ENCODE measurements around the gene ZFP62.

The ZFP62 gene

GRCh38 chr5:180804129-180804618 lies 56.9 kb downstream of the ZFP62 start:
- no peaks in the 10 kb centered on the region for H3K27me3 ChIP-seq (ENCODE audit: insufficient read depth, low read length)
- H3K4me1 ChIP-seq (ENCODE audit: insufficient read depth, low read length): peaks cover 34% of the 10 kb centered on the region
- H3K36me3 ChIP-seq (ENCODE audit: insufficient read depth, low read depth, low read length): peaks cover 32% of the 10 kb centered on the region
- no peaks in the 10 kb centered on the region for H3K9me3 ChIP-seq (ENCODE audit: insufficient read depth, low read depth, low read length)
- H3K9ac ChIP-seq (ENCODE audit: low read depth, low read length): peak overlapping the region; percentile 72; the same call in 1 of the 2 replicates
- H3K27ac ChIP-seq (ENCODE audit: low read length): no peak overlapping the region
- no peak overlapping the region for H3K4me3 ChIP-seq (ENCODE audit: low read length)

GRCh38 chr5:180803181-180804128 lies 57.6 kb downstream of the ZFP62 start:
- H3K4me1 ChIP-seq (ENCODE audit: insufficient read depth, low read length): peaks cover 27% of the 10 kb centered on the region
- H3K36me3 ChIP-seq (ENCODE audit: insufficient read depth, low read depth, low read length): peaks cover 32% of the 10 kb centered on the region
- peak overlapping the region; percentile 70 for H3K27ac ChIP-seq (ENCODE audit: low read length)
- H3K27me3 ChIP-seq (ENCODE audit: insufficient read depth, low read length): no peaks in the 10 kb centered on the region
- H3K4me3 ChIP-seq (ENCODE audit: low read length): peak overlapping the region; percentile 64; the same call in 1 of the 2 replicates
- H3K9ac ChIP-seq (ENCODE audit: low read depth, low read length): peak overlapping the region; percentile 72; the same call in 1 of the 2 replicates
- H3K9me3 ChIP-seq (ENCODE audit: insufficient read depth, low read depth, low read length): no peaks in the 10 kb centered on the region

- Histone ChIP-seq H3K27me3 (ENCODE audit: insufficient read depth, low read length) (no peaks in the 10 kb centered on the region), H3K9ac (ENCODE audit: low read depth, low read length) (peak within 1 kb of the TSS; percentile 89), H3K4me3 (ENCODE audit: low read length) (peak within 1 kb of the TSS; percentile 85), H3K4me1 (ENCODE audit: insufficient read depth, low read length) (peaks cover 21% of the 10 kb centered on the region), H3K36me3 (ENCODE audit: insufficient read depth, low read depth, low read length) (peaks cover 32% of the 10 kb centered on the region), H3K27ac (ENCODE audit: low read length) (peak within 1 kb of the TSS; percentile 70), H3K9me3 (ENCODE audit: insufficient read depth, low read depth, low read length) (no peaks in the 10 kb centered on the region)
Measured at GRCh38 chr5:180802325-180803180, 58.5 kb downstream of the ZFP62 start, which contains the start of gene MGAT1. TSS of gene MGAT1 (minus strand) at chr5:180802806. CDS start at chr5:180792971, 9,835 bp downstream.

- H3K9ac ChIP-seq (ENCODE audit: low read depth, low read length): peak overlapping the region; percentile 89; the same call in 1 of the 2 replicates
- H3K4me3 ChIP-seq (ENCODE audit: low read length): peak overlapping the region; percentile 85
- H3K4me1 ChIP-seq (ENCODE audit: insufficient read depth, low read length): peaks cover 19% of the 10 kb centered on the region
- no peaks in the 10 kb centered on the region for H3K27me3 ChIP-seq (ENCODE audit: insufficient read depth, low read length)
- peaks cover 24% of the 10 kb centered on the region for H3K36me3 ChIP-seq (ENCODE audit: insufficient read depth, low read depth, low read length)
- H3K9me3 ChIP-seq (ENCODE audit: insufficient read depth, low read depth, low read length): no peaks in the 10 kb centered on the region
- no peak overlapping the region for H3K27ac ChIP-seq (ENCODE audit: low read length)
Measured at GRCh38 chr5:180801596-180802324, 59.3 kb downstream of the ZFP62 start.

GRCh38 chr5:180799902-180800801 lies 60.9 kb downstream of the ZFP62 start:
- no peak overlapping the region for H3K9ac ChIP-seq (ENCODE audit: low read depth, low read length)
- no peak overlapping the region for H3K4me3 ChIP-seq (ENCODE audit: low read length)
- H3K36me3 ChIP-seq (ENCODE audit: insufficient read depth, low read depth, low read length): peaks cover 24% of the 10 kb centered on the region; the same call in 1 of the 2 replicates
- no peaks in the 10 kb centered on the region for H3K9me3 ChIP-seq (ENCODE audit: insufficient read depth, low read depth, low read length)
- no peak overlapping the region for H3K27ac ChIP-seq (ENCODE audit: low read length)
- no peaks in the 10 kb centered on the region for H3K27me3 ChIP-seq (ENCODE audit: insufficient read depth, low read length)
- H3K4me1 ChIP-seq (ENCODE audit: insufficient read depth, low read length): peaks cover 21% of the 10 kb centered on the region

- H3K9me3 ChIP-seq (ENCODE audit: insufficient read depth, low read depth, low read length): no peaks in the 10 kb centered on the region
- no peaks in the 10 kb centered on the region for H3K27me3 ChIP-seq (ENCODE audit: insufficient read depth, low read length)
- no peak overlapping the region for H3K9ac ChIP-seq (ENCODE audit: low read depth, low read length)
- peaks cover 22% of the 10 kb centered on the region; the same call in 1 of the 2 replicates for H3K36me3 ChIP-seq (ENCODE audit: insufficient read depth, low read depth, low read length)
- no peak overlapping the region for H3K4me3 ChIP-seq (ENCODE audit: low read length)
- no peak overlapping the region for H3K27ac ChIP-seq (ENCODE audit: low read length)
- H3K4me1 ChIP-seq (ENCODE audit: insufficient read depth, low read length): peaks cover 21% of the 10 kb centered on the region
Measured at GRCh38 chr5:180799194-180799593, 61.9 kb downstream of the ZFP62 start.

- Histone ChIP-seq H3K27me3 (ENCODE audit: insufficient read depth, low read length) (no peaks in the 10 kb centered on the region), H3K9ac (ENCODE audit: low read depth, low read length) (no peak overlapping the region), H3K9me3 (ENCODE audit: insufficient read depth, low read depth, low read length) (no peaks in the 10 kb centered on the region), H3K4me3 (ENCODE audit: low read length) (no peak overlapping the region), H3K36me3 (ENCODE audit: insufficient read depth, low read depth, low read length) (peaks cover 22% of the 10 kb centered on the region; the same call in 1 of the 2 replicates), H3K4me1 (ENCODE audit: insufficient read depth, low read length) (peaks cover 17% of the 10 kb centered on the region), H3K27ac (ENCODE audit: low read length) (no peak overlapping the region)
Measured at GRCh38 chr5:180798193-180798592, 62.9 kb downstream of the ZFP62 start.

All from iPS-20b (cell line).